K562 (cell line): ENCODE results near the gene IRS1. TPM values are rescaled to one million over a fixed set of nuclear protein-coding genes. Genes with fewer than 3 reads are reported as not detected.

Experiments
- BDP1 ChIP-seq: IDR thresholded peaks from 3 replicates; pipeline ENCODE4 v1.6.1; 2011; ENCODE audit not compliant: insufficient read length, insufficient read depth
- CHD2 ChIP-seq: IDR thresholded peaks from 2 replicates; pipeline ENCODE4 v1.6.1; 2011; ENCODE audit warnings: low read depth, low read length
- HBP1 ChIP-seq: fragments of 450-650 bp; formaldehyde crosslinking; IDR thresholded peaks from 2 replicates; pipeline ENCODE4 v1.4.0; 2022; ENCODE audit warnings: missing genetic modification characterization
- HES1 ChIP-seq: fragments of 450-650 bp; IDR thresholded peaks from 2 replicates; pipeline ENCODE4 v1.6.1; 2016; ENCODE audit warnings: low read depth, mild to moderate bottlenecking, moderate library complexity
- IRF1 ChIP-seq: sonication (generic); formaldehyde crosslinking; IDR thresholded peaks from 2 replicates; pipeline ENCODE4 v1.8.0; 2022; ENCODE audit warnings: missing genetic modification reagents, mild to moderate bottlenecking, borderline replicate concordance
- KAT7 ChIP-seq: sonication (generic); formaldehyde crosslinking; IDR thresholded peaks from 2 replicates; pipeline ENCODE4 v1.8.0; 2022; ENCODE audit warnings: missing genetic modification reagents, mild to moderate bottlenecking, borderline replicate concordance
- KLF13 ChIP-seq: fragments of 450-650 bp; IDR thresholded peaks from 2 replicates; pipeline ENCODE4 v1.6.1; 2016; ENCODE audit warnings: missing genetic modification characterization, low read depth, mild to moderate bottlenecking, missing compliant biosample characterization, moderate library complexity, borderline replicate concordance
- KLF6 ChIP-seq: fragments of 250-450 bp; sonication (Bioruptor Pico); IDR thresholded peaks from 2 replicates; pipeline ENCODE4 v1.4.0; 2020; ENCODE audit warnings: mild to moderate bottlenecking, moderate library complexity, borderline replicate concordance
- MAZ ChIP-seq, 2 experiments: fragments of 450-650 bp in 1 of 2; sonication (generic) in 1 of 2; formaldehyde crosslinking; IDR thresholded peaks in 1 of 2; conservative IDR thresholded peaks in 1 of 2; 2 replicates each; pipeline versions ENCODE4 v1.4.0 to v1.5.0; 2020; ENCODE audit warnings: mild to moderate bottlenecking in 1 of 2, missing genetic modification reagents in 1 of 2
- NCOA1 ChIP-seq: fragments of 450-650 bp; IDR thresholded peaks from 2 replicates; pipeline ENCODE4 v1.6.1; 2016; ENCODE audit warnings: low read depth
- NFE2 ChIP-seq: IDR thresholded peaks from 2 replicates; pipeline ENCODE4 v1.6.1; 2014; ENCODE audit warnings: antibody characterized with exemption, low read depth
- PHF21A ChIP-seq: fragments of 450-650 bp; IDR thresholded peaks from 2 replicates; pipeline ENCODE4 v1.6.1; 2017; ENCODE audit warnings: low read depth, borderline replicate concordance
- PML ChIP-seq: IDR thresholded peaks from 2 replicates; pipeline ENCODE4 v1.6.1; 2012; ENCODE audit warnings: low read length, inconsistent platforms
- RFX5 ChIP-seq: IDR thresholded peaks from 2 replicates; pipeline ENCODE4 v1.6.1; 2011; ENCODE audit warnings: low read depth, mild to moderate bottlenecking, improper control_type of control experiment, low read length
- RFX7 ChIP-seq: fragments of 250-450 bp; sonication (Bioruptor Pico); IDR thresholded peaks from 2 replicates; pipeline ENCODE4 v1.5.1; 2021; ENCODE audit warnings: mild to moderate bottlenecking
- SNIP1 ChIP-seq: fragments of 450-650 bp; IDR thresholded peaks from 2 replicates; pipeline ENCODE4 v1.7.1; 2017; ENCODE audit warnings: low read depth, mild to moderate bottlenecking
- TARDBP ChIP-seq: fragments of 450-650 bp; IDR thresholded peaks from 2 replicates; pipeline ENCODE4 v1.6.1; 2016
- U2AF2 ChIP-seq: fragments of 200-400 bp; formaldehyde crosslinking; optimal IDR thresholded peaks from 2 replicates; pipeline ENCODE3; 2017; ENCODE audit warnings: low read depth, mild to moderate bottlenecking, low read length
- ZBTB2 ChIP-seq: fragments of 450-650 bp; IDR thresholded peaks from 2 replicates; pipeline ENCODE4 v1.6.1; 2016; ENCODE audit warnings: antibody characterized with exemption
- ZNF12 ChIP-seq: sonication (generic); formaldehyde crosslinking; IDR thresholded peaks from 2 replicates; pipeline ENCODE4 v1.4.0; 2020; ENCODE audit warnings: mild to moderate bottlenecking, missing genetic modification reagents
- ZNF175 ChIP-seq: fragments of 200-800 bp; sonication (Bioruptor generic); IDR thresholded peaks from 2 replicates; pipeline ENCODE4 v1.6.1; 2016; ENCODE audit warnings: low read depth, mild to moderate bottlenecking, missing genetic modification characterization, missing compliant biosample characterization
- ZNF197 ChIP-seq: fragments of 200-800 bp; sonication (Bioruptor generic); IDR thresholded peaks from 2 replicates; pipeline ENCODE4 v1.6.1; 2016; ENCODE audit warnings: low read depth, missing genetic modification characterization, missing compliant biosample characterization
- ZNF316 ChIP-seq: fragments of 450-650 bp; IDR thresholded peaks from 2 replicates; pipeline ENCODE4 v1.6.1; 2016
- polyA plus RNA-seq, 8 experiments: library from polyadenylated mRNA; depleted of rRNA in 4 of 8; stranded (reverse) in 5 of 8; unstranded in 3 of 8; fragments of >200 nt; fragmentation: Nextera tagmentation in 2 of 8; fragmentation: Illumina TruSeq in 1 of 8; extraction: Ambion mirVana in 2 of 8; extraction: Trizol in 1 of 8; gene quantifications; 2 replicates each; pipeline versions ENCODE4 v1.2.1 to v1.2.3, GENCODE V29; 2011 to 2014; ENCODE audit warnings: inconsistent platforms in 1 of 8, missing spikeins in 1 of 8
- total RNA-seq, 7 experiments: library from RNA; depleted of rRNA in 6 of 7; stranded (reverse); fragments of >200 nt in 6 of 7; fragmentation: Illumina TruSeq in 2 of 7; extraction: Trizol in 2 of 7; gene quantifications; 2 replicates each; pipeline versions ENCODE4 v1.2.1 to v1.2.3, GENCODE V29; 2011 to 2021; ENCODE audit warnings: low replicate concordance in 1 of 7

The IRS1 gene
- total and polyA plus RNA-seq, 9 of the 15 experiments (the other 6 are each of a cell fraction or from before 2014, with no cell fraction given), result under 0.01 to 0.31 (median 0.08) TPM; not detected in 1

- TF ChIP-seq NFE2 (peak; percentile 21; the same call in 1 of the 2 replicates), ZBTB2 (peak; percentile 50; the same call in 1 of the 2 replicates), ZNF12 (CRISPR knock-in tag) (no peak), HBP1 (CRISPR knock-in tag) (no peak), PML (peak; percentile 78; the same call in 1 of the 2 replicates), MAZ (CRISPR knock-in tag; conservative IDR thresholded peaks at IDR 0.05 in 1 of 2, IDR thresholded peaks at IDR 0.05 in 1 of 2) (0 out of 4 replicates have a peak, but pooled peaks of 1 of the 2 experiments have one; percentile 24), KLF6 (no peak), ZNF197 (CRISPR knock-in tag) (no peak), HES1 (peak; percentile 95), U2AF2 (no peak), KAT7 (CRISPR knock-in tag) (no peak), NCOA1 (peak; percentile 84), KLF13 (no peak), TARDBP (no peak), BDP1 (no peak), ZNF175 (peak; percentile 80), CHD2 (no peak), IRF1 (no peak), RFX7 (no peak), ZNF316 (no peak), RFX5 (no peak), SNIP1 (no peak), PHF21A (no peak)
These were observed 27.0 kb downstream of the IRS1 start (continued) for GRCh38 chr2:226772389-226773179.
